NCI-H1092 treated with DMSO at 0.1 percent for 48 hours (cell line): Measurements from ENCODE around the gene PRMT7.
"Not testable (repeated sequence)": the region's sequence is repeated elsewhere in the genome, so short reads cannot be mapped to it uniquely, and the experiment has no call there.

Source experiments
- DNase-seq: peaks from one replicate; lab custom pipeline; 2025; lab: John Stamatoyannopoulos, UW

PRMT7 gene

DNA sequence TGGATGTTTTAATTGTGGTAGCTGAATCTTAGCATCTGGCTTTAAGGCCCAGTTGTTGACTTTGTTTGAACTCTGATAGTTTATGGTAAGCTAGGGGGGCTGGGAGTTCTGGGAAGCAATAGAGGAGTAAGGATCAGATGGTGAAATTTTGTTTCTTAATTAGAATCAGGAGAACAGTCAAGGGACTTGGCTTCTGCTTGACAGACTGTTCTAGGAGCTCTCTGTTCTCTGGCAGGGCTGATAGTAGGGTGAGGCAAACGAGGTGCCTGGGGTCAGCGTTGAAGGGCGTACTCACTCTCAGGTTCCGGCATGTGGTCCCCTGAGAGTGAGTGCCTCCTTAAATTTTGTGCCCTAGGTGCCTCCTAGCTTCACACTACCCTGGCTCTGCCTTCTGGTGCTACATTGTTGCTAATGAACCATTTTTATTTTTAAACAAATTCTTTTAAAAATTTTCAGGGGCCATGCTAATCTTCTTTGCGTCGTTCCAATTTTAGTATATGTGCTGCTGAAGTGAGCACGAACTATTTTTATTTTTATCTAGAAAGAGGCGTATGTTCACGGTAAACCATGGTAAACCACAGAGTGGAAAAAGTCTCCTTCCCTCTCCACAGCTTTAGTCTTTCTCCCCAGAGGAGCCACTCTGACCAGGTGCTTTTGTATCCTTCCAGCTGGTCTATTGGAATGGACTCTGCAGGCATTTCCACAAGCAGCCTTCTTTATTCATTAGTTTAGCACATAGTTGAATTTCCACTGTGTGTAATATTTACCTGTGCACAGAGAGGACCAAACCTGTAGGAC, 26.8 kb upstream of the PRMT7 start:
- DNase-seq = no peak

DNA sequence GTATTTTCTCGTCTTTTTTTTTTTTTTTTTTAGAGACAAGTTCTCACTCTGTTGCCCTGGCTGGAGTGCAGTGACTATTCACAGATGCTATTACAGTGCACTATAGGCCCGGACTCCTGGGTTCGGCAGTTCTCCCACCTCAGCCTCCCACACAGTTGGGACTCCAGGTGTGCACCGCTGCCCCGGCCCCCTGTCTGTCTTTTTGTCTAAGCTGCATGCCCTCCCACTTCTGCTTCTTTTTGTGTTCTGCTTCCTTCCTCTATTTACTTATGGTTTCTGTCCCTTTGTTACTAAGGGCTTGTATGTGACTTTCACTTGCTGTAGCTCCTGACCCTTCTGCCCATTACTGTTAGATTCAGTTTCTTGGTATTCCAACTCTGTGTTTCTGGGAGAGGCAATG, 26.0 kb upstream of the PRMT7 start:
- DNase-seq = no peak

DNA sequence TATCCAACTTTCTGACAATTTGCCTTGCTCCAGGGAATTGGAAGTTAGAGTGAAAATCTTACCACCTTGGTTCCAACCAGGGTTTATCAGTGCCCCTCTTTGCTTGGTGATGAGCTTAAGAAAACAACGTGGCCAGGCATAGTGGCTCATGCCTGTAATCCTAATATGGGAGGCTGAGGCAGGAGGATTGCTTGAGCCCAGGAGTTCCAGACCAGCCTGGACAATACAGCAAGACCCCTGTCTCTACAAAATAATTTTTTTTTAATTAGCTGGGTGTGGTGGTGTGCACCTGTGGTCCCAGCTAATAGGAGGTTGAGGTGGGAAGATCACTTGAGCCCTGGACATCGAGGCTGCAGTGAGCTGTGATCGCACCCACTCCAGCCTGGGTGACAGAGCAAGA, 25.1 kb upstream of the PRMT7 start:
- no peak for DNase-seq

DNA sequence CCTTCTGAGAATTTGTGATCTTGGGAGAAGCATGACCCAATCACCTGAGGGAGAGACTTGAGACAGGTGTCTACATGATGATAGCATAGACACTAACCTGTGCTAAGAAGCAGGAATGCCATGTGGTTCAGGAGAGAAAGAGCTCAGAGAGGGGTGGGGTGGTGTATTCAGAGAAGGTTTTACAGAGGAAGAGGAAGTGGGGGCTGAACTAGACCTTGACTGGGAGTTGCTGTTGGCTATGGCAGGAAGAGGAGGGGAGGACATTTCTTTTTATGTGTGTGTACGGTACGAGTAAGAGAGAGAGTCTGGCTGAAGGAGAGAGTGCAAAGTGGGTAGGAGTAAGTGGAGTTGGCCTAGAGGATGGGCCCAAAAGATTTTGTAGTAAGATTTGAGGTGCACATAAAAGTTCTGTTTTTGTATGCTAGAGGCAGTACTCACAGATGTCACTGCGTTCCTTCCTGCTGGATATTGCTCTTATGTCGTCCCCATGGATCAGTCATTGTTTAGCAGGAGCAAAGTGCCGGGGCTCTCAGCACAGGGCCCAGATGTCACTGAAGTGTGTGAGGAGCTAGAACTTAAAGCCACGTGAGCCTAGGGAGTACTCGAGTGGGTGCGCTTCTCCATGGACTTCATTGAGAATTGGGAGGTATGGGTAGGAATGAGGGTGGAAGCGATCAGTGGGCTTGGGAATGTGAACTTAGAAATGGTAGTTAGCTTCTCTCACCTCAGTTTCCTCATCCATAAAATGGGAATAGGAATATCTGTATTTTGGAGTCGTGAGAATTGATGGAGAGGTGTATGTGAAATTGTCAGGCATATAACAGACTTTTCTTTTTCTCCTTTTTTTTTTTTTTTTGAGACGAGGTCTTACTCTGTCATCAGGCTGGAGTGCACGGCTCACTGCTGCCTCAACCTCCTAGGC, 24.4 kb upstream of the PRMT7 start:
- no peak for DNase-seq

DNA sequence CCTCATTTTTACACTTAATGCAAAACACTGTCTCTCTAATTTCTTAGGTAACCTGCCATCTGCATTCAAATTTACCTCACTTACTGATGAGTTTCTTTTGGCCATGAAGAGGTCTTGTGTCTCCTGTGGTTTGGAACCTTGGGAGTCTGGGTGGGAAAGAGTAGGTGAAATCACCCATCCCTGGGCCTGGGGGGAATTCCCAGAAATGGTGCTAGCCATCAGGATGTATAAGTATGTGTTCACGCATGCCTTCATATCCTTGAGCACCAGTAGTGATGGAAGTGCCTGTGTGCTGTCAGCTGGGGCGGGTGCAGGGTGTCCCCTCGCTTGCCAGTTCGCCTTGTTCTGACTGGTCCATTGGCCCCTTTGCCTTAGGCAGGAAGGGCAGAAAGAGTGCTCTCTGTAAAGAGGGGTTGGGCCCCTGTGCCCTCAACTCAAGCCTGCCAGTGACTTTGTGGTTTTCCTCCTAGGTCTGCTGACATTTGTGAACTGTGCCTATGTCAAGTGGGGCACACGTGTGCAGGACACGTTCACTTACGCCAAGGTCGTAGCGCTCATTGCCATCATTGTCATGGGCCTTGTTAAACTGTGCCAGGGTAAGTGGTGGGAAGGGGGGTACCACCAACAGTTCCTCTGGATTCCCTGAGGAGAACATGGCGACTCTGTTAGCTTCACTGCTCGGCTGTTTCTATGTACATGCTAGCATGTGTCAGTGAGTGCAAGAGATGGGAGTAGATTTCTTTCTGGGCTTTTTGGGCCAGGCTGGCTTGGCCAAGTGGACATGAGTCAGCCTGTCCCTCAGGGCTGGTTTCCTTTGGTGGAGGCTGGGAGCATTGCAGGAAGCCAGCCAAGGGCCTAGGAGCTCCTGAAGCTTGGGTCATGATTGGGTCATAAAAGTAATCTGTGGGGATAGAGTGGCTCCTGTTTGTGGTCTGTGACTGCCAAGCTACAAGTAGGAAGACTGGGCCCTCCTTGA, 23.3 kb upstream of the PRMT7 start:
- no peak for DNase-seq

DNA sequence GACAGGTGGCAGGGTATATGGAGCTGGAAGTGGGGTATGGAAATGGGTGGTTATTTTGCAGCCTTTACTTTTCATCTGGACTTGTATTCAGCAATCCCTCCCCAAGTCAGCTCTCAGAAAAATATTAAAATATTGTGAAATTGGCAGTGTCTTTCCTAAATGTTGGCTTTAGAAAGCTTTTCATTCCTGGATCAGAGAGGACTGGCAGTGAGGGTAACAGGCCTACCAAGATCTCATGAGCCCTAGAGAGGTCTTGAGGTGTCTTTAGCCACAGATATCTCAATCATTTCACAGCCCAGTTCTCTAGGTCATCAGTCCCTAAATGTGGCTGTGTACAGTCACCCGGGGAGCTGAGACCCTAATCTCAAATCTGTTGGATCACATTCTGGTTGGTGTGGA, 22.6 kb upstream of the PRMT7 start:
- no peak for DNase-seq

DNA sequence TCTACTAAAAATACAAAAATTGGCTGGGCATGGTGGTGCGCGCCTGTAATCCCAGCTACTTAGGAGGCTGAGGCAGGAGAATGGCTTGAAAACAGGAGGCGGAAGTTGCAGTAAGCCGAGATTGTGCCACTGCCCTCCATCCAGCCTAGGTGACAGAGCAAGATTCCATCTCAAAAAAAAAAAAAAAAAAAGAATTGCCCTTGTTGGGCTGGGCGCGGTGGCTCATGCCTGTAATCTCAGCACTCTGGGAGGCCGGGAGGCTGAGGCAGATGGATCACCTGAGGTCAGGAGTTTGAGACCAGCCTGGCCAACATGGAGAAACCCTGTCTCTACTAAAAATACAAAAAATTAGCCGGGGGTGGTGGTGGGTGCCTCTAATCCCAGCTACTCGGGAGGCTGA, 22.0 kb upstream of the PRMT7 start:
- not testable (repeated sequence) for DNase-seq

DNA sequence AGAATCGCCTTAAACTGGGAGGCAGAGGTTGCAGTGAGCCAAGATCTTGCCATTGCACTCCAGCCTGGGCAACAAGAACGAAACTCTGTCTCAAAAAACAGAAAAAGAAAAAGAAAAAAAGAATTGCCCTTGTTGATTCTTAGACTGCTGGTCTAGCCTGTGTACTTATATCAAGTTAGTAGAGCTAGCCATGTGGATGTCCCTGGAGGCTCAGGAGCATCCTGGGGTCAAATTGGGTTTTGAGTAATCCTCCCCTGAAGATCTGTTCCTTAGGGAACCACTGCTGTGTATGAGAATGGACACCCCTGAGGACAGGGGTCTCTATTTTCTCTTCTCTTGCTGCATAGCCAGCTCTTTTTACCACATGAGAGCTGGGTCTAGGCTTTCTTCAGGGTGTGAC, 21.6 kb upstream of the PRMT7 start:
- no peak for DNase-seq

DNA sequence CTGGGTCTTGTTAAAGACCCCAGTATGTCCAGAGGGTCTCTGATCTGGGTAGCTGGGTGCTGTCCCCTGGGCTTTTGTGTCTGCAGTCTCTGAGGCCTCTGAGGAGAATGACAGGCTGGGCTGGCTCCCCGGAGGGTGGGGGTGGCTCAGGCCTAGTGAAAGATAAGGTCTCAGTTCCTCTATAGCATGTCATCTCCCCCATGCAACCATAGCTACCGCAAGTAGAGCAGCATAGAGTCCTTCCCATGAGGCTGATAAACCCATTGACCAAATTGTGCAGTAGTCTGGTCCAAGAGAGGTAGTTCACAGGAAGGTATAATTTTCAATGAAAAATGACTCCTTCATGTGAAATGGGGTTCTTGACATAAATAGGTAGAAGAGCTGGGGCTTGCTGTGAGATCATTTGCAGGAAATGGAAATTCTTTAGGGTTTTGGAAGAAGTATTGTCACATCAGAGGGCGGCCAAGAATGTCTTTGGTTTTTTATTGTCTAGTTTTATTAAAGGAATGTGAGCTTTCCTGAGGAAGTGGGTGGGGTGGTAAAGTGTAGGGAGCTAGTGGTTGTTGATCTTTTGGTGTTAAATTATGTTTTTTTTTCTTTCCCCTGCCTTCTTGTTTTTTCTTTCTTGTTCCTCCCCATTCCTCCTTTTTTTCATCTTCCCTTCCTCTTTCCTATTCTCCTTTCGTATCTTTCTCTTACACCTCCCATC, 21.0 kb upstream of the PRMT7 start:
- DNase-seq = no peak

DNA sequence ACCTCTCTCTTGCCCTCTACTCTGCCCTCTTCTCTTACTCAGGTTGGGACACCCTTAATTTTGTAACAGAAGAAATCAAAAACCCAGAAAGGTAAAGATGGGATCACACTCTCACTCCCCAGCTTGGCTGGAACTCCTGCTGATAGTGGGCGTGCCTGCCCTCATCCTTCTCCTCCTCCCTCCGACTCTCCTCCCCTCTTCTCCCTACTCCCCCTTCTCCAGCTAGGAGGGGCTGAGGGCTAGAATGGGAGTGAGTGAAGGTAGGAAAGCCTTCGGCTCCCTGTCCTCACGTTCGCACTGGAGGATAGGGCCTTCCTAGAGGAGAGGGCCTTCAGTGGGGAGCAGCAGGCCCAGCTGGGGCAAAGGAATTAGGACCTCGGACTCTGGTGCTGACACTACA, 20.4 kb upstream of the PRMT7 start:
- DNase-seq = no peak

DNA sequence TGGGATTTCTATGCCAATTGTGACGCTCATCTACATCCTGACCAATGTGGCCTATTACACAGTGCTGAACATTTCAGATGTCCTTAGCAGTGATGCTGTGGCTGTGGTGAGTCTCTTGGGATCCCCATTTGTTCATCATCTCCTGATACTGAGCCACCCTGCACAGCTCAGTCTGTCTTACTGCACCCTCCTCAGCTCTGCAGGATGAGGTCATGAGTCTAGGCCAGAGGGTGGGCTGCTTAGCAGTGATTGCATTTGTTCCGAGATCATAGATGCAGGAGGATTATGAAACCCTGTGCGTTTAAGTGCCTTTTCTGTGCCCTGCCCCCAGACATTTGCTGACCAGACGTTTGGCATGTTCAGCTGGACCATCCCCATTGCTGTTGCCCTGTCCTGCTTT, 19.6 kb upstream of the PRMT7 start:
- DNase-seq = no peak

DNA sequence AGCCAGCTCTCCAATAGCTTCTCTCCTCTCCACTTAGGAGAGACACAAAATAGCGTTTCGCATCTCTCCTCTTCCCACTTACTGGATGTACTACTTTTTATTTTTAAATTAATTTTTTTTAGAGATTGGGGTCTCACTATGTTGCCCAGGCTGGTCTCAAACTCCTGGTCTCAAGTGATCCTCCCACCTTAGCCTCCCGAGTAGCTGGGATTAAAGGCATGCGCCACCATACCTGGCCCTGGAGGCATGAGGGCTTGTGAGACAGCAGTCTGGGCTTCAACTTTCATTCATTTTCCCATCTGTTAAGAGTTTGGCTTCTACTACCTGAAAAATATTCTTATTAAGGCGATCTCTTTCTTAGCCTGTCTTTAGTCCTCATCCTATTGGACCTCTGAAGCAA, 18.4 kb upstream of the PRMT7 start:
- DNase-seq = no peak

DNA sequence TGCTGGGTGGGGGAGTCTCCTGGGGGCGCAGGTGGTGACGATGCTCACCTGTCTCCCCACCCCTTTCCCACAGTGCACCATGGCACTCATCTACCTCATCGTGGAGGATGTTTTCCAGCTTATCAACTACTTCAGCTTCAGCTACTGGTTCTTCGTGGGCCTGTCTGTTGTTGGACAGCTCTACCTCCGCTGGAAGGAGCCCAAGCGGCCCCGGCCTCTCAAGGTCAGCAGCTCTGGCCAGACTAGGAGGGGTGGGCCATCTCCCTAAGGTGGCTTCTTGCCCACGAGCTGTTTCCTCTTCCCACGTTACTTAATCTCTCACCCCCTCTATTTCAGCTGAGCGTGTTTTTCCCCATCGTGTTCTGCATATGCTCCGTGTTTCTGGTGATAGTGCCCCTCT, 14.5 kb upstream of the PRMT7 start:
- DNase-seq = no peak

DNA sequence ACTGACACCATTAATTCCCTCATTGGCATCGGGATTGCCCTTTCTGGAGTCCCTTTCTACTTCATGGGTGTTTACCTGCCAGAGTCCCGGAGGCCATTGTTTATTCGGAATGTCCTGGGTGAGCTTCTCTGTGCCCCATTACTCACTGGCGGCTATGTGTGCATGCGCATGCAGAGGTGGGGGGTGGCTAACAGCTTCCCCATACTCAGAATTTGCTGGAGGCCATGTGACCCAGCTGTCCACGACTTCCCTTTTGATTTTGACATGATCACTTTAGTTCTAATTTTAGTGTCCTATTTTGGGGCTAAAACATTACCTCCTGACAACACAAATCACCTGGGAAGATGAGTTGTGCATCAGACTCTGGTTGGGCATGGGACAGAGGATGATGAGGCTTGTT, 14.1 kb upstream of the PRMT7 start:
- DNase-seq = no peak

DNA sequence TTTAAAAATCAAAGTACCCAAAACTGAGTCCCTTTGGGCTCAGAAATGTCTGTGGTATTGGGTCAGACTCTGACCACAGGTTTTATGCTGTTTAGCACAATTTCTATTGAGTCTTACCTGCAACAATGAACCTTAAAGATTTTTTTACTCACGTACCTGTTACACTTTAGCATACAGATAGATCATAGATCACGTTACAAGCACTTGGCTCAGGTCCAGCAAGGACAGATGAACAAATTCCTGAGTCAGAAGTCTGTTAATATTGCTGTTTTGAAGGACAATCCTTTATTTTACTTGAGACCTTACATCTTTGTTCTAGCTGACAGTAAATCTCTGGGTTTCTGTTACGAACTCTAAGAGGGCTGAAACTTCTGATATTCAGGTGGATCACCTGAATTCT, 12.9 kb upstream of the PRMT7 start:
- no peak for DNase-seq

DNA sequence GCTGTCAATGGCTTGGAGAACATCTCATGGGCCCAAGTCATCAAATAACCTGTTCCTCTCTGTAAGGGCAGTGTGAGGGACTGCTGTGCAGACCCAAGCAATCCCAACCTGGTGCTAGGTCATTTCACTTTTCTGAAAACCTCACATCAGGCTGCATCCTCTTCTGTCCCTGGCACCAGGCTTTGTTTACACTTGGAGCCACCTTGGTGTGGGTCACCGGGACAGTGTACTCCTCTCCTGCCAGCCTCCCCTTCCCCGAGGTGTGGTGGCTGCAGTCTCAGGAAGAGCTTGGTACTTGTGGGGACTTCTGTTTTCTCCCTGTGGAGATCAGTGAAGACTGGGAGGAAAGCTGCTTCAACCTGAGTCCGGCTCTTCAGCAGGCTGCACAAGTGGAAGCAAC, 12.5 kb upstream of the PRMT7 start:
- DNase-seq = no peak

DNA sequence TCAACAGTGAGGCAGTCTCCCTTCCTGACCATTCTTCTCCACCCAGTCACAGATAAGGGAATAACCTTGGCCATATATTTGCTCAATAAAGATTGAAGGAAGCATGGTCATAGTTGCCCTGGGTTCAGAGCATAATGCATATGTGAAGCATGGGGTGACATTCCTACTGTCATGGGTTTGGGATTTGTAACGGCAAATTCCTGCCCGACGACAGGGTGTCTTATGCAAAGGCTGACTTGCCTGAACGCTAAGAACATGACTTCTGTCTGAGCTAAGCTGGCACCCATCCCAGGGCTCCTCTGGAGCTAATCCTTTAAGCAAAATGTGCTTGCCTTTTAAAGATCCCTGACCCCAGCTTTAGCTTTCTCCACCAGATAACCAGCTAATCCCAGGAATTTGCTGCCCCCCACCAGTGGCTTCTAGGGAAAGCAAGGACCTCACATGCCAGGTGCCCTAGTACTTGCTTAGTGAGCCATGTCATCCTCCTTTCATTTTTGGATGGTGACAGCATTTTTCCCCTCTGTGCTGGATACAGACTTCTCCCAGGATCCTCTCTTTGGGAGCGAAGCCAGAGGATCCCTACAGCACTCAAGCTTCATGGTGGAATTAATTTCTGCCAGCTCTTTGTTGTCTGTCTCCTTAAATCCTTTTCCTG, 11.8 kb upstream of the PRMT7 start:
- DNase-seq = no peak

DNA sequence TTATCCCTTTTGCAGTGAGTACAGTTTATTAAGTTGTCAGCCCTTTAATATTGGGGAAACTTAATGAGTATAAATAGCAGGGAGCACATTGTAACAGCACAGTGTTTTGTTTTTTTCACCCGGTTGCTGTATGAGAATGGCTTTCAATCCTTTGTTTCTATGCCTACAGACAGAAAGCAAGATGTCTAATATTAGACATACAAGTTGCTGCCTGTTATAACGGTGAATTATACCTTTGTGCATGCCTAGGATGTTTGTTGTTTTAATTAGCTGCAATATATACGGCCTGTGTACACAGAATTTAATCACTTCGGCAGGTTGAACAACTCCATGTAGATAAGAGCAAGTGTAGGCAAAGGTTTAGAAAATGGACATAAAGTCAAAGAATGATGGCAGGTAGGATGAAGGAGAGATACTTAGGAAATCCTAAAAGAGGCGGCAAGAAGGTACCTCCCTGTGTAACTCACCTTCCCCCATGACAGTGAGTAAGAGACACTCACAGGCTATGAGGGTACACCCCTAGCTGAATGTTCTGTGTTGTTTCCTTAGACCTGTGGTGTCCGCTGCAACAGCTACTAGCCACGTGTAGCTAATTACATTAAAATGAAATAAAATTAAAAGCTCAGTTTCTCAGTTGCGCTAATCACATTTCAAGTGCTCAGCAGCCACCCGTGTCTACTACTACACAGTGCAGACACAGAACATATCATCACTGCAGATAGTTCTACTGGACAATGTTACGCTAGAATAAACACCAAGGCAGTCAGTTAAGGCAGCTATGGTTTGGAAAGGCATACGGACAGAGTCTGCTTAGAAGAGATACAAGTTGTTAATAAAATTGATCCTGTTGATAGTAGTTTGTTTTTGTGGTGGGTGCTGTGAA, 11.0 kb upstream of the PRMT7 start:
- no peak for DNase-seq

DNA sequence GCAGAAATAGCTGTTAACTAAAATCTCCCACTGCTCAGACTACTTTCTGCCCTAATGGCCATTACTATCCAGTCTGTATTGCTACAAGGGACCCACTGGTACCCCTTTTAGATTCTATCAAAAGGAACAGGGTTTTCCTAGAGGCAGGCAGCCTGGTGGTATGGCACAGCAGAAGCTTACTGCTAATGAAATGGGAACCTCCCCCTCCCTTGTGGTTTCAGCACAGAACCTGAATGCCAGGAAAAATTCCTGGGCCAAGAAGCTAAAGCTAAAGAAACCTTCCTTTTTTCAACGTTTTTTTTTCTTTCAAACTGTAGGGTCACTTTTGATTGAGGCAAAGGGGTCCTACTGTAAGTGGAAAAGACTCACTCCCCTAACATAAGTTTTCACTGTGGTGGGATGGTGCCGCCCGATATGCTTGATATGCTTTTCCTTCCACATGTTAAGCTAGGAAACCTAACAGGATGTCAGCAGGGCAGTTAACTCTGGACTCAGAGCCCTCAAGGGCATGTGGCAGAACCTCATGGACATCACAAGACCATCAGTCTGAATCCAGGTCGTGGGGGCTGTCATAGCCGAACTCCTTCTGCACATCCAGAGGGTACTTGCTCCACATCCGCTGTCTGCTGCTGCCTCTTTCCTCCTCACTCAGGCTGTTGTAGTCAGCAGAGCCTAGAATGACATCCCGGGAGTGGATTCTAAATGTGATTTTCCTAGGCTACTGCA, 9.9 kb upstream of the PRMT7 start:
- no peak for DNase-seq
